DMS79 treated with DMSO at 0.1 percent for 48 hours (cell line): ENCODE results near the gene CDX2.

Experiments used
- DNase-seq: peaks from one replicate; lab custom pipeline; 2025; lab: John Stamatoyannopoulos, UW

The CDX2 gene

GRCh38 chr13:27978301-27978968, 9.3 kb upstream of the CDX2 start:
- DNase-seq = no peak

- DNase-seq = no peak
These were observed 8.6 kb upstream of the CDX2 start for GRCh38 chr13:27977476-27978300.

- DNase-seq = no peak
These were observed 7.4 kb upstream of the CDX2 start for GRCh38 chr13:27976362-27977091.

- DNase-seq = no peak
These were observed 6.6 kb upstream of the CDX2 start for GRCh38 chr13:27975564-27976361.

- DNase-seq = no peak
These were observed 5.0 kb upstream of the CDX2 start for GRCh38 chr13:27973961-27974662.

- DNase-seq = no peak
These were observed 4.2 kb upstream of the CDX2 start for GRCh38 chr13:27973291-27973690.

- no peak for DNase-seq
These were observed 3.3 kb upstream of the CDX2 start for GRCh38 chr13:27972478-27972820.

GRCh38 chr13:27971776-27972477, 2.8 kb upstream of the CDX2 start:
- no peak for DNase-seq

- DNase-seq = no peak
These were observed 2.1 kb upstream of the CDX2 start for GRCh38 chr13:27971236-27971645.

- DNase-seq = no peak
These were observed 1.5 kb upstream of the CDX2 start for GRCh38 chr13:27970382-27971235.

- no peak for DNase-seq
These were observed 733 bp upstream of the CDX2 start for GRCh38 chr13:27969866-27970229.

GRCh38 chr13:27968316-27969081, 616 bp downstream of the CDX2 start:
- no peak for DNase-seq

GRCh38 chr13:27967736-27968315, 1.3 kb downstream of the CDX2 start:
- DNase-seq = no peak

- DNase-seq = no peak
These were observed 1.8 kb downstream of the CDX2 start for GRCh38 chr13:27967203-27967735.

GRCh38 chr13:27966641-27967202, 2.4 kb downstream of the CDX2 start:
- DNase-seq = no peak

- no peak for DNase-seq
These were observed 3.1 kb downstream of the CDX2 start for GRCh38 chr13:27965740-27966640.

GRCh38 chr13:27965343-27965739, 3.8 kb downstream of the CDX2 start:
- no peak for DNase-seq
